Measurements from ENCODE around the gene SHLD2.

DNA sequence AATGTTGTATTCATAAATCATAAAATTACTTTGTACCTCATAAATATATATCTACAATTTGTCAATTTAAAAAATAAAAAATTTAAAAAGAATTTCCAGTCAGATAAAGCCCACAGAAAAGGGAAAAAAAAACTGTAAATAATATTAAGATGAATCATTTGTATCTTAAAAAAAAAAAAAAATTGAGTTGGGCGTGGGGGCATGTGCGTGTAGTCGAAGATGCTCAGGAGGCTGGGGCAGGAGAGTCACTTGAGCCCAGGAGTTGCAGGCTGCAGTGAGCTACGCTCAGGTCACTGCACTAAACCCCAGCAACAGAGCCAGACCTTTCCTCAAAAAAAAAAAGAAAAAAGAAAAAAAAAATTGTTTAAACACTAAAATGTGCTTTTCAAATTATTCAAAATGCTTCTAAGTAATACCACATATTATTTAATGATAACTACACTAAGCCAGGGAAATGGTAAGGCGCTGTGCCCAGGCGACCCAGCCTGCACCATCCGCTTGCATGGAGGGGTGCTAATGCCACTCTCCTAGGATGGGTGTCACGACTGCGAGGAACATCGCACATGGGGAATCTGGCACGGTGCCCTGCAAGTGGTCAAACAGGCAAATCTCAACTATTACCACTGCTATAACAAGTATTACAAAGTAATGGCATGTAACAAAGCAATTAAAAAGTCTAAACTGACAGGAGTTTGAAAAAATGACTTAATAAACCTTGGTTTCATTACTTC lies 15.7 kb upstream of the SHLD2 start:
- TF ChIP-seq, protein P1, sequence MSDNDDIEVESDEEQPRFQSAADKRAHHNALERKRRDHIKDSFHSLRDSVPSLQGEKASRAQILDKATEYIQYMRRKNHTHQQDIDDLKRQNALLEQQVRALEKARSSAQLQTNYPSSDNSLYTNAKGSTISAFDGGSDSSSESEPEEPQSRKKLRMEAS (IDR thresholded peaks at IDR 0.05) = no peak
- TF ChIP-seq EP300 (IDR thresholded peaks at IDR 0.05; ENCODE audit: borderline replicate concordance) (no peak), CEBPB (IDR thresholded peaks at IDR 0.05) (no peak), TCF12 (IDR thresholded peaks at IDR 0.05; ENCODE audit: low read depth) (no peak), RAD21 (IDR thresholded peaks at IDR 0.05; ENCODE audit: low read depth) (no peak), ZBTB7A (IDR thresholded peaks at IDR 0.05; ENCODE audit: low read depth) (no peak), YY1 (IDR thresholded peaks at IDR 0.05; ENCODE audit: low read depth) (no peak), CREB1 (IDR thresholded peaks at IDR 0.05; ENCODE audit: low read depth) (no peak), TAF1 (IDR thresholded peaks at IDR 0.05; ENCODE audit: low read depth) (no peak), EGR1 (IDR thresholded peaks at IDR 0.05) (no peak)
- TF ChIP-seq, protein P2, sequence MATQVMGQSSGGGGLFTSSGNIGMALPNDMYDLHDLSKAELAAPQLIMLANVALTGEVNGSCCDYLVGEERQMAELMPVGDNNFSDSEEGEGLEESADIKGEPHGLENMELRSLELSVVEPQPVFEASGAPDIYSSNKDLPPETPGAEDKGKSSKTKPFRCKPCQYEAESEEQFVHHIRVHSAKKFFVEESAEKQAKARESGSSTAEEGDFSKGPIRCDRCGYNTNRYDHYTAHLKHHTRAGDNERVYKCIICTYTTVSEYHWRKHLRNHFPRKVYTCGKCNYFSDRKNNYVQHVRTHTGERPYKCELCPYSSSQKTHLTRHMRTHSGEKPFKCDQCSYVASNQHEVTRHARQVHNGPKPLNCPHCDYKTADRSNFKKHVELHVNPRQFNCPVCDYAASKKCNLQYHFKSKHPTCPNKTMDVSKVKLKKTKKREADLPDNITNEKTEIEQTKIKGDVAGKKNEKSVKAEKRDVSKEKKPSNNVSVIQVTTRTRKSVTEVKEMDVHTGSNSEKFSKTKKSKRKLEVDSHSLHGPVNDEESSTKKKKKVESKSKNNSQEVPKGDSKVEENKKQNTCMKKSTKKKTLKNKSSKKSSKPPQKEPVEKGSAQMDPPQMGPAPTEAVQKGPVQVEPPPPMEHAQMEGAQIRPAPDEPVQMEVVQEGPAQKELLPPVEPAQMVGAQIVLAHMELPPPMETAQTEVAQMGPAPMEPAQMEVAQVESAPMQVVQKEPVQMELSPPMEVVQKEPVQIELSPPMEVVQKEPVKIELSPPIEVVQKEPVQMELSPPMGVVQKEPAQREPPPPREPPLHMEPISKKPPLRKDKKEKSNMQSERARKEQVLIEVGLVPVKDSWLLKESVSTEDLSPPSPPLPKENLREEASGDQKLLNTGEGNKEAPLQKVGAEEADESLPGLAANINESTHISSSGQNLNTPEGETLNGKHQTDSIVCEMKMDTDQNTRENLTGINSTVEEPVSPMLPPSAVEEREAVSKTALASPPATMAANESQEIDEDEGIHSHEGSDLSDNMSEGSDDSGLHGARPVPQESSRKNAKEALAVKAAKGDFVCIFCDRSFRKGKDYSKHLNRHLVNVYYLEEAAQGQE (IDR thresholded peaks at IDR 0.05; ENCODE audit: low read depth) = no peak
